Type B pancreatic cell (in vitro differentiated cells): Measurements from ENCODE around the gene HYDIN. TPM values are rescaled to one million over a fixed set of nuclear protein-coding genes. Genes with fewer than 3 reads are reported as not detected.

ENCODE experiments used
- DNase-seq: peaks from one replicate; pipeline ENCODE4 v3.0.0; 2021; ENCODE audit warnings: mixed read lengths; ENCODE audit not compliant: unreplicated experiment; ENCODE audit errors: extremely low spot score
- H3K27ac Mint-ChIP-seq: 2 replicates; pipeline ENCODE4 v1.8.0; 2021; ENCODE audit warnings: mild to moderate bottlenecking, mixed read lengths
- H3K27me3 Mint-ChIP-seq: 2 replicates; pipeline ENCODE4 v1.8.0; 2021; ENCODE audit warnings: mixed read lengths
- H3K36me3 Mint-ChIP-seq: 2 replicates; pipeline ENCODE4 v1.8.0; 2021; ENCODE audit warnings: mixed read lengths
- H3K4me1 Mint-ChIP-seq: one replicate; pipeline ENCODE4 v1.8.0; 2021; ENCODE audit warnings: mixed read lengths; ENCODE audit not compliant: unreplicated experiment
- H3K4me3 Mint-ChIP-seq: 2 replicates; pipeline ENCODE4 v1.8.0; 2021; ENCODE audit warnings: mild to moderate bottlenecking, mixed read lengths
- H3K9me3 Mint-ChIP-seq: 2 replicates; pipeline ENCODE4 v1.8.0; 2021; ENCODE audit warnings: mixed read lengths
- CTCF ChIP-seq: fragments of 200-600 bp; sonication (generic); conservative IDR thresholded peaks from 2 replicates; pipeline ENCODE4 v1.5.0; 2021; ENCODE audit warnings: antibody characterized with exemption, mild to moderate bottlenecking
- total RNA-seq: library from RNA; stranded (reverse); gene quantifications from 2 replicates; pipeline ENCODE4 v1.2.1, GENCODE V29; 2021; ENCODE audit warnings: low replicate concordance

Gene HYDIN
- total RNA-seq, 1 donor from 2014 or later = 19.7 TPM

- Mint-ChIP-seq H3K4me1 (no peaks in the 10 kb centered on the region), H3K4me3 (no peak overlapping the region), H3K27ac (no peak overlapping the region), H3K27me3 (peaks cover 12% of the 10 kb centered on the region), H3K9me3 (no peaks in the 10 kb centered on the region), H3K36me3 (no peaks in the 10 kb centered on the region)
- TF ChIP-seq CTCF = no peak
- DNase-seq = no peak
These were observed 31.9 kb upstream of the HYDIN start for GRCh38 chr16:71262391-71262790.

GRCh38 chr16:71260995-71261394 lies 30.5 kb upstream of the HYDIN start:
- no peak overlapping the region for H3K4me3 Mint-ChIP-seq
- TF ChIP-seq CTCF = no peak
- H3K4me1 Mint-ChIP-seq = peaks cover 2% of the 10 kb centered on the region
- no peaks in the 10 kb centered on the region for H3K9me3 Mint-ChIP-seq
- no peak overlapping the region for H3K27ac Mint-ChIP-seq
- DNase-seq = no peak
- no peaks in the 10 kb centered on the region for H3K36me3 Mint-ChIP-seq
- peaks cover 19% of the 10 kb centered on the region for H3K27me3 Mint-ChIP-seq

GRCh38 chr16:71259086-71259485 lies 28.6 kb upstream of the HYDIN start:
- Mint-ChIP-seq H3K4me3 (no peak overlapping the region), H3K36me3 (no peaks in the 10 kb centered on the region), H3K4me1 (peaks cover 10% of the 10 kb centered on the region), H3K27me3 (peaks cover 19% of the 10 kb centered on the region), H3K27ac (no peak overlapping the region), H3K9me3 (no peaks in the 10 kb centered on the region)
- no peak for TF ChIP-seq CTCF
- no peak for DNase-seq

- Mint-ChIP-seq H3K9me3 (no peaks in the 10 kb centered on the region), H3K27me3 (peaks cover 19% of the 10 kb centered on the region), H3K4me3 (no peak overlapping the region), H3K27ac (no peak overlapping the region), H3K36me3 (no peaks in the 10 kb centered on the region), H3K4me1 (peaks cover 10% of the 10 kb centered on the region)
- DNase-seq = no peak
- TF ChIP-seq CTCF = no peak
These were observed 27.9 kb upstream of the HYDIN start for GRCh38 chr16:71258372-71258771.

- Mint-ChIP-seq H3K36me3 (no peaks in the 10 kb centered on the region), H3K27ac (no peak overlapping the region), H3K27me3 (peaks cover 19% of the 10 kb centered on the region), H3K9me3 (no peaks in the 10 kb centered on the region), H3K4me1 (peaks cover 10% of the 10 kb centered on the region), H3K4me3 (no peak overlapping the region)
- TF ChIP-seq CTCF = no peak
- DNase-seq = no peak
These were observed 27.2 kb upstream of the HYDIN start for GRCh38 chr16:71257768-71258167.

- no peaks in the 10 kb centered on the region for H3K9me3 Mint-ChIP-seq
- H3K27me3 Mint-ChIP-seq = peaks cover 19% of the 10 kb centered on the region
- H3K4me1 Mint-ChIP-seq = peaks cover 10% of the 10 kb centered on the region
- no peak for TF ChIP-seq CTCF
- H3K27ac Mint-ChIP-seq = no peak overlapping the region
- H3K4me3 Mint-ChIP-seq = no peak overlapping the region
- H3K36me3 Mint-ChIP-seq = no peaks in the 10 kb centered on the region
- no peak for DNase-seq
These were observed 25.2 kb upstream of the HYDIN start for GRCh38 chr16:71255721-71256120.
